ENCODE results near the gene KIF26B.

GRCh38 chr1:245154429-245155271, at the start of gene KIF26B:
- TF ChIP-seq CTCF (IDR thresholded peaks at IDR 0.05; ENCODE audit: low read depth, low read length) (no peak), POLR2A (IDR thresholded peaks at IDR 0.05; ENCODE audit: extremely low read depth, insufficient read length) (no peak)

Measured in NB4 (cell line).